ENCODE results near the gene SNX27.
"Not testable (repeated sequence)": the region's sequence is repeated elsewhere in the genome, so short reads cannot be mapped to it uniquely, and the experiment has no call there.

The SNX27 gene

GRCh38 chr1:151643085-151643484 is 31.2 kb downstream of the SNX27 start:
- not testable (repeated sequence) for DNase-seq

- no peak for DNase-seq
Observed at GRCh38 chr1:151644001-151644400, 32.2 kb downstream of the SNX27 start.

GRCh38 chr1:151653397-151653796 is 41.5 kb downstream of the SNX27 start:
- no peak for DNase-seq

- DNase-seq, result no peak
Observed at GRCh38 chr1:151655371-151655770, 43.5 kb downstream of the SNX27 start.

- no peak for DNase-seq
Observed at GRCh38 chr1:151661751-151662150, 49.9 kb downstream of the SNX27 start.

- no peak for DNase-seq
Observed at GRCh38 chr1:151668090-151668489, 56.2 kb downstream of the SNX27 start.

GRCh38 chr1:151670036-151670675 is 58.3 kb downstream of the SNX27 start:
- not testable (repeated sequence) for DNase-seq

GRCh38 chr1:151673407-151673806 is 61.6 kb downstream of the SNX27 start:
- no peak for DNase-seq

GRCh38 chr1:151680391-151680790 is 68.5 kb downstream of the SNX27 start:
- DNase-seq, result no peak

- peak; percentile 6 for DNase-seq
Observed at GRCh38 chr1:151680826-151681225, 69.0 kb downstream of the SNX27 start.

- DNase-seq, result no peak
Observed at GRCh38 chr1:151681923-151682322, 70.1 kb downstream of the SNX27 start.

GRCh38 chr1:151682901-151683300 is 71.1 kb downstream of the SNX27 start:
- not testable (repeated sequence) for DNase-seq

GRCh38 chr1:151684128-151684527 is 72.3 kb downstream of the SNX27 start:
- DNase-seq, result no peak

GRCh38 chr1:151686561-151686960 is 74.7 kb downstream of the SNX27 start:
- DNase-seq, result no peak

- DNase-seq, result no peak
Observed at GRCh38 chr1:151689494-151689893, 77.6 kb downstream of the SNX27 start.

GRCh38 chr1:151692226-151692625 is 80.4 kb downstream of the SNX27 start:
- DNase-seq, result no peak

- no peak for DNase-seq
Observed at GRCh38 chr1:151693057-151693651, 81.3 kb downstream of the SNX27 start.

GRCh38 chr1:151701515-151701914 is 89.7 kb downstream of the SNX27 start:
- no peak for DNase-seq

- DNase-seq, result no peak
Observed at GRCh38 chr1:151702936-151703335, 91.1 kb downstream of the SNX27 start.

GRCh38 chr1:151703813-151704212 is 92.0 kb downstream of the SNX27 start:
- no peak for DNase-seq

- no peak for DNase-seq
Observed at GRCh38 chr1:151704246-151704645, 92.4 kb downstream of the SNX27 start.

- no peak for DNase-seq
Observed at GRCh38 chr1:151705146-151705545, 93.3 kb downstream of the SNX27 start.

GRCh38 chr1:151705753-151706463 is 94.1 kb downstream of the SNX27 start:
- DNase-seq, result no peak
